Neural cell (in vitro differentiated cells): ENCODE data around the gene LIMS1. TPM values are rescaled to one million over a fixed set of nuclear protein-coding genes. Genes with fewer than 3 reads are reported as not detected.

Experiments used
- H2AFZ ChIP-seq: fragments of 200-600, 300-800 bp; sonication (generic), shearing (Covaris generic); 2 replicates; pipeline ENCODE4 v1.6.0; 2014; ENCODE audit warnings: low read depth, mild to moderate bottlenecking, antibody characterized with exemption, low read length, moderate library complexity
- H3F3A ChIP-seq: fragments of 200-600 bp; shearing (Covaris generic); 2 replicates; pipeline ENCODE4 v1.6.1; 2016; ENCODE audit warnings: mild to moderate bottlenecking, moderate library complexity, mixed read lengths, antibody characterized with exemption, low read length; ENCODE audit not compliant: insufficient read depth, poor library complexity, severe bottlenecking
- H3K27ac ChIP-seq: fragments of 200-600, 300-800 bp; sonication (generic), shearing (Covaris generic); 2 replicates; pipeline ENCODE4 v1.5.1; 2014; ENCODE audit warnings: mild to moderate bottlenecking, low read length, moderate library complexity
- H3K27me3 ChIP-seq: fragments of 300-800, 200-600 bp; sonication (generic), shearing (Covaris generic); 2 replicates; pipeline ENCODE4 v1.6.0; 2014; ENCODE audit warnings: mild to moderate bottlenecking, low read depth, low read length, moderate library complexity; ENCODE audit not compliant: insufficient read depth
- H3K36me3 ChIP-seq: fragments of 300-800, 200-600 bp; sonication (generic), shearing (Covaris generic); 2 replicates; pipeline ENCODE4 v1.5.1; 2014; ENCODE audit warnings: mild to moderate bottlenecking, antibody characterized with exemption, low read length, moderate library complexity; ENCODE audit not compliant: insufficient read depth
- H3K4me2 ChIP-seq: fragments of 300-800, 200-600 bp; sonication (generic), shearing (Covaris generic); 2 replicates; pipeline ENCODE4 v1.6.0; 2014; ENCODE audit warnings: mild to moderate bottlenecking, low read length
- H3K4me3 ChIP-seq: fragments of 300-800, 200-600 bp; sonication (generic), shearing (Covaris generic); 2 replicates; pipeline ENCODE4 v1.5.1; 2014; ENCODE audit warnings: mild to moderate bottlenecking, low read length, moderate library complexity
- H3K79me2 ChIP-seq: fragments of 200-600 bp; shearing (Covaris generic); replicated peaks from 2 replicates; pipeline ENCODE4 v1.6.0; 2014; ENCODE audit warnings: mild to moderate bottlenecking, low read length, moderate library complexity; ENCODE audit not compliant: insufficient read depth
- H3K9ac ChIP-seq: fragments of 300-800, 200-600 bp; sonication (generic), shearing (Covaris generic); 2 replicates; pipeline ENCODE4 v1.6.1; 2016; ENCODE audit warnings: mild to moderate bottlenecking, low read length, mixed read lengths
- H3K9me2 ChIP-seq: fragments of 200-600 bp; shearing (Covaris generic); 2 replicates; pipeline ENCODE4 v1.6.1; 2016; ENCODE audit warnings: mild to moderate bottlenecking, low read length, mixed read lengths; ENCODE audit not compliant: insufficient read depth
- H3K9me3 ChIP-seq: fragments of 200-600, 300-800 bp; sonication (generic), shearing (Covaris generic); 2 replicates; pipeline ENCODE4 v1.6.1; 2016; ENCODE audit warnings: mild to moderate bottlenecking, mixed run types, low read length, moderate library complexity, mixed read lengths
- H4K20me1 ChIP-seq: fragments of 200-600 bp; shearing (Covaris generic); 2 replicates; pipeline ENCODE4 v1.6.1; 2016; ENCODE audit warnings: mild to moderate bottlenecking, mixed run types; ENCODE audit not compliant: insufficient read depth
- CTCF ChIP-seq: fragments of 450-650 bp; IDR thresholded peaks from 2 replicates; pipeline ENCODE4 v1.5.1; 2014; ENCODE audit warnings: antibody characterized with exemption, mild to moderate bottlenecking, moderate library complexity; ENCODE audit not compliant: poor library complexity, severe bottlenecking
- EP300 ChIP-seq: fragments of 450-650 bp; conservative IDR thresholded peaks from 2 replicates; pipeline ENCODE4 v1.6.1; 2014; ENCODE audit warnings: antibody characterized with exemption, mild to moderate bottlenecking, moderate library complexity; ENCODE audit not compliant: poor library complexity, severe bottlenecking
- EZH2 ChIP-seq: fragments of 200-600, 300-800 bp; shearing (Covaris generic), sonication (generic); IDR thresholded peaks from 2 replicates; pipeline ENCODE4 v1.6.1; 2014; ENCODE audit warnings: antibody characterized with exemption, low read length, borderline replicate concordance, mild to moderate bottlenecking; ENCODE audit not compliant: insufficient read depth, poor library complexity, severe bottlenecking
- MXI1 ChIP-seq: fragments of 450-650 bp; conservative IDR thresholded peaks from 2 replicates; pipeline ENCODE4 v1.6.1; 2014; ENCODE audit warnings: antibody characterized with exemption, mild to moderate bottlenecking; ENCODE audit not compliant: poor library complexity, severe bottlenecking
- POLR2AphosphoS5 ChIP-seq: IDR thresholded peaks from 2 replicates; pipeline ENCODE4 v1.6.1; 2012
- RAD21 ChIP-seq: fragments of 450-650 bp; conservative IDR thresholded peaks from 2 replicates; pipeline ENCODE4 v1.6.1; 2014; ENCODE audit warnings: antibody characterized with exemption, mild to moderate bottlenecking, moderate library complexity
- REST ChIP-seq: IDR thresholded peaks from 2 replicates; pipeline ENCODE4 v1.6.1; 2012; ENCODE audit warnings: borderline replicate concordance
- SMC3 ChIP-seq: fragments of 450-650 bp; conservative IDR thresholded peaks from 2 replicates; pipeline ENCODE4 v1.6.1; 2014; ENCODE audit warnings: antibody characterized with exemption, mild to moderate bottlenecking, moderate library complexity; ENCODE audit not compliant: poor library complexity
- TAF1 ChIP-seq: IDR thresholded peaks from 2 replicates; pipeline ENCODE4 v1.6.1; 2012; ENCODE audit warnings: low read depth
- polyA plus RNA-seq: library from polyadenylated mRNA; depleted of rRNA; stranded (reverse); fragments of >200 nt; gene quantifications from 2 replicates; pipeline ENCODE4 v1.2.3, GENCODE V29; 2014

LIMS1 gene
- polyA plus RNA-seq, 1 donor from 2014 or later, result 12.3 TPM

GRCh38 chr2:108594132-108594981, 60.1 kb downstream of the LIMS1 start:
- H3K27ac ChIP-seq, result no peak overlapping the region
- H3K4me3 ChIP-seq, result no peak overlapping the region

More at GRCh38 chr2:108594132-108594981, 60.1 kb downstream of the LIMS1 start:
- Histone ChIP-seq H3K79me2 (no peaks in the 10 kb centered on the region), H3K9me2 (no peaks in the 10 kb centered on the region), H4K20me1 (no peaks in the 10 kb centered on the region), H3K9ac (no peak overlapping the region), H3K36me3 (no peaks in the 10 kb centered on the region), H3K4me2 (no peak overlapping the region), H2AFZ (no peak overlapping the region), H3F3A (no peaks in the 10 kb centered on the region), H3K9me3 (no peaks in the 10 kb centered on the region), H3K27me3 (no peaks in the 10 kb centered on the region)
- TF ChIP-seq CTCF (no peak), EZH2 (no peak), EP300 (no peak), TAF1 (no peak), RAD21 (no peak), MXI1 (no peak), POLR2AphosphoS5 (no peak), SMC3 (no peak), REST (no peak)
